Measurements from ENCODE around the gene SPOCK1.

DNA sequence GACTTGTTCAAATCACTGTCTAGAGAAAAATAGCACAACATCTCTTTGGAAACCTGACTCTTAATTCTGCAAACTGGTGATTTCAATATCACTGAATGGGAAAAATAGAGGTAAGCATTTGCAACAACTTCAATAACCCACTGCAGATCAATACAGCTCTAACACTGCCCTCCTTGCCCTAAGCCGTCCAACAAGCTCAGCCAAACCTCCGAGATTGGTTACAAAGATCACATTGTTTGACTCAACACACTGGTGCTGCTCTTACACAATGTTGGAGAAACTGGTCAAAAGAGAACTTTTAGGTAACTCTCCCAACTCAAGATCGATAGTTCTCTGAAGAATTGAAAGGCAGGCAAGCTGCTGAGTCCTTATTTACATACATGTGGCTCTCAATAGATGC is 150.4 kb downstream of the SPOCK1 start:
- no peak for TF ChIP-seq POLR2AphosphoS5 (IDR thresholded peaks at IDR 0.05; ENCODE audit: borderline replicate concordance, low read depth, low read length)
- no peak for TF ChIP-seq EZH2 (IDR thresholded peaks at IDR 0.05)

Data from SK-N-MC (cell line).